ENCODE results near the gene ZNF614.

The ZNF614 gene

GRCh38 chr19:52028027-52028779 is at the start of gene ZNF614:
ZNF614 (minus strand) TSS chr19:52028379; CDS start chr19:52025745, 2,634 bp downstream.
- Histone ChIP-seq H3K27ac (ENCODE audit: low read length) (peak within 1 kb of the TSS; percentile 89), H3K4me2 (ENCODE audit: insufficient read depth, low read length) (peak within 1 kb of the TSS; percentile 66), H3K4me3 (ENCODE audit: low read depth in 1 of 2, low read length in 2 of 2) (peak within 1 kb of the TSS; percentile 68 to 87), H2AFZ (ENCODE audit: low read depth, low read length) (peak within 1 kb of the TSS; percentile 96), H3K4me1 (ENCODE audit: insufficient read depth, low read length) (peaks cover 28% of the 10 kb centered on the region), H3K79me2 (ENCODE audit: insufficient read depth, low read length) (peaks cover 60% of the 10 kb centered on the region), H3K27me3 (ENCODE audit: insufficient read depth, low read length, poor library complexity) (no peaks in the 10 kb centered on the region), H4K20me1 (ENCODE audit: insufficient read depth, low read length) (no peaks in the 10 kb centered on the region), H3K9ac (ENCODE audit: low read depth, low read length) (peak within 1 kb of the TSS; percentile 84), H3K36me3 (ENCODE audit: insufficient read depth, low read length) (peaks cover 66% of the 10 kb centered on the region), H3K9me3 (ENCODE audit: insufficient read depth, low read length, severe bottlenecking) (peaks cover 51% of the 10 kb centered on the region)
- ATAC-seq (ENCODE audit: insufficient read depth, low read depth) (peak; percentile 89), DNase-seq (peak; percentile 90)
- no peak for TF ChIP-seq CTCF (IDR thresholded peaks at IDR 0.05; ENCODE audit: borderline replicate concordance, extremely low read depth, low read length, poor library complexity, severe bottlenecking)
- TF ChIP-seq EZH2 (IDR thresholded peaks at IDR 0.05; ENCODE audit: borderline replicate concordance, low read depth, low read length, severe bottlenecking) = no peak

GRCh38 chr19:52070496-52070895 is 42.3 kb upstream of the ZNF614 start:
- Histone ChIP-seq H4K20me1 (ENCODE audit: insufficient read depth, low read length) (no peaks in the 10 kb centered on the region), H3K27me3 (ENCODE audit: insufficient read depth, low read length, poor library complexity) (no peaks in the 10 kb centered on the region), H3K27ac (ENCODE audit: low read length) (no peak overlapping the region), H3K4me3 (ENCODE audit: low read depth in 1 of 2, low read length in 2 of 2) (no peak overlapping the region), H3K9ac (ENCODE audit: low read depth, low read length) (no peak overlapping the region), H3K9me3 (ENCODE audit: insufficient read depth, low read length, severe bottlenecking) (peaks cover 56% of the 10 kb centered on the region), H3K36me3 (ENCODE audit: insufficient read depth, low read length) (peaks cover 88% of the 10 kb centered on the region), H3K79me2 (ENCODE audit: insufficient read depth, low read length) (no peaks in the 10 kb centered on the region), H3K4me1 (ENCODE audit: insufficient read depth, low read length) (0 out of 2 replicates have a peak, but pooled peaks cover 4% of the 10 kb centered on the region), H3K4me2 (ENCODE audit: insufficient read depth, low read length) (no peak overlapping the region), H2AFZ (ENCODE audit: low read depth, low read length) (no peak overlapping the region)
- ATAC-seq (ENCODE audit: insufficient read depth, low read depth) (no peak), DNase-seq (peak; percentile 16)
- TF ChIP-seq EZH2 (IDR thresholded peaks at IDR 0.05; ENCODE audit: borderline replicate concordance, low read depth, low read length, severe bottlenecking) (no peak), CTCF (IDR thresholded peaks at IDR 0.05; ENCODE audit: borderline replicate concordance, extremely low read depth, low read length, poor library complexity, severe bottlenecking) (no peak)

GRCh38 chr19:52069653-52070052 is 41.5 kb upstream of the ZNF614 start:
- TF ChIP-seq EZH2 (IDR thresholded peaks at IDR 0.05; ENCODE audit: borderline replicate concordance, low read depth, low read length, severe bottlenecking) = no peak
- TF ChIP-seq CTCF (IDR thresholded peaks at IDR 0.05; ENCODE audit: borderline replicate concordance, extremely low read depth, low read length, poor library complexity, severe bottlenecking) = no peak
- no peak overlapping the region for H3K4me2 ChIP-seq (ENCODE audit: insufficient read depth, low read length)
- H3K27ac ChIP-seq (ENCODE audit: low read length) = no peak overlapping the region
- H3K4me1 ChIP-seq (ENCODE audit: insufficient read depth, low read length) = 0 out of 2 replicates have a peak, but pooled peaks cover 4% of the 10 kb centered on the region
- no peaks in the 10 kb centered on the region for H3K79me2 ChIP-seq (ENCODE audit: insufficient read depth, low read length)
- H3K36me3 ChIP-seq (ENCODE audit: insufficient read depth, low read length) = peaks cover 87% of the 10 kb centered on the region
- H2AFZ ChIP-seq (ENCODE audit: low read depth, low read length) = no peak overlapping the region
- H3K4me3 ChIP-seq (ENCODE audit: low read depth in 1 of 2, low read length in 2 of 2) = no peak overlapping the region
- H3K9me3 ChIP-seq (ENCODE audit: insufficient read depth, low read length, severe bottlenecking) = peaks cover 63% of the 10 kb centered on the region
- H3K27me3 ChIP-seq (ENCODE audit: insufficient read depth, low read length, poor library complexity) = no peaks in the 10 kb centered on the region
- H3K9ac ChIP-seq (ENCODE audit: low read depth, low read length) = no peak overlapping the region
- no peak for ATAC-seq (ENCODE audit: insufficient read depth, low read depth)
- DNase-seq = no peak
- H4K20me1 ChIP-seq (ENCODE audit: insufficient read depth, low read length) = no peaks in the 10 kb centered on the region
